Neural crest cell (in vitro differentiated cells): ENCODE results near the gene BSPRY. TPM values are rescaled to one million over a fixed set of nuclear protein-coding genes. Genes with fewer than 3 reads are reported as not detected.
A peak's percentile ranks its signal among the peaks of the same experiment; 100 is the strongest.

Experiments
- DNase-seq: peaks from one replicate; pipeline ENCODE4 v3.0.0; 2021; ENCODE audit warnings: low read depth, mixed read lengths, low spot score
- H3K27ac Mint-ChIP-seq: one replicate; pipeline ENCODE4 v1.8.0; 2021; ENCODE audit warnings: mild to moderate bottlenecking, mixed read lengths; ENCODE audit not compliant: unreplicated experiment
- H3K27me3 Mint-ChIP-seq: 2 replicates; pipeline ENCODE4 v1.8.0; 2021; ENCODE audit warnings: low read depth, mild to moderate bottlenecking, mixed read lengths
- H3K36me3 Mint-ChIP-seq: 2 replicates; pipeline ENCODE4 v1.8.0; 2021; ENCODE audit warnings: low read depth, mild to moderate bottlenecking, mixed read lengths
- H3K4me1 Mint-ChIP-seq: 2 replicates; pipeline ENCODE4 v1.8.0; 2021; ENCODE audit warnings: mixed read lengths
- H3K4me3 Mint-ChIP-seq: one replicate; pipeline ENCODE4 v1.8.0; 2021; ENCODE audit warnings: mild to moderate bottlenecking, mixed read lengths
- H3K9me3 Mint-ChIP-seq: 2 replicates; pipeline ENCODE4 v1.8.0; 2021; ENCODE audit warnings: mixed read lengths
- CTCF ChIP-seq: fragments of 200-600 bp; sonication (generic); conservative IDR thresholded peaks from 2 replicates; pipeline ENCODE4 v1.5.0; 2021; ENCODE audit warnings: antibody characterized with exemption, mild to moderate bottlenecking
- total RNA-seq: library from RNA; stranded (reverse); gene quantifications from 2 replicates; pipeline ENCODE4 v1.2.1, GENCODE V29; 2021

Gene BSPRY
- total RNA-seq, 1 donor from 2014 or later, result not detected

GRCh38 chr9:113326230-113326629, 23.1 kb upstream of the BSPRY start:
- no peak for TF ChIP-seq CTCF
- H3K9me3 Mint-ChIP-seq, result no peaks in the 10 kb centered on the region
- H3K36me3 Mint-ChIP-seq, result no peaks in the 10 kb centered on the region
- DNase-seq, result no peak
- H3K27ac Mint-ChIP-seq, result no peak overlapping the region
- H3K4me3 Mint-ChIP-seq, result no peak overlapping the region
- H3K4me1 Mint-ChIP-seq, result no peaks in the 10 kb centered on the region
- H3K27me3 Mint-ChIP-seq, result no peaks in the 10 kb centered on the region

- Mint-ChIP-seq H3K4me1 (no peaks in the 10 kb centered on the region), H3K4me3 (no peak overlapping the region), H3K36me3 (no peaks in the 10 kb centered on the region), H3K9me3 (no peaks in the 10 kb centered on the region), H3K27me3 (no peaks in the 10 kb centered on the region), H3K27ac (no peak overlapping the region)
- no peak for DNase-seq
- TF ChIP-seq CTCF, result no peak
These were observed 21.1 kb upstream of the BSPRY start for GRCh38 chr9:113328045-113328782.

- TF ChIP-seq CTCF, result no peak
- DNase-seq, result no peak
- Mint-ChIP-seq H3K9me3 (no peaks in the 10 kb centered on the region), H3K36me3 (no peaks in the 10 kb centered on the region), H3K4me1 (no peaks in the 10 kb centered on the region), H3K27me3 (no peaks in the 10 kb centered on the region), H3K4me3 (no peak overlapping the region), H3K27ac (no peak overlapping the region)
These were observed 17.6 kb upstream of the BSPRY start for GRCh38 chr9:113331780-113332179.

- H3K4me3 Mint-ChIP-seq, result no peak overlapping the region
- H3K4me1 Mint-ChIP-seq, result peaks cover 15% of the 10 kb centered on the region
- H3K36me3 Mint-ChIP-seq, result no peaks in the 10 kb centered on the region
- no peak for TF ChIP-seq CTCF
- no peak for DNase-seq
- H3K27ac Mint-ChIP-seq, result no peak overlapping the region
- H3K9me3 Mint-ChIP-seq, result no peaks in the 10 kb centered on the region
- peaks cover 10% of the 10 kb centered on the region for H3K27me3 Mint-ChIP-seq
These were observed 11.6 kb upstream of the BSPRY start for GRCh38 chr9:113337714-113338113.

- TF ChIP-seq CTCF, result no peak
- Mint-ChIP-seq H3K4me1 (peaks cover 19% of the 10 kb centered on the region), H3K27me3 (peaks cover 13% of the 10 kb centered on the region), H3K36me3 (no peaks in the 10 kb centered on the region), H3K27ac (peak within 1 kb of the TSS; percentile 58), H3K4me3 (peak within 1 kb of the TSS; percentile 86), H3K9me3 (no peaks in the 10 kb centered on the region)
- peak; percentile 78 for DNase-seq
These were observed 9.2 kb upstream of the BSPRY start, which contains the start of gene WDR31 for GRCh38 chr9:113340011-113340699. Gene WDR31, minus strand, starts transcription at chr9:113340275. Its CDS starts 8,253 bp downstream, at chr9:113332022.
